Cardiac septum (tissue), 1 donor: ENCODE results near the gene SNX17. TPM values are rescaled to one million over a fixed set of nuclear protein-coding genes. Genes with fewer than 3 reads are reported as not detected.
"Not testable (repeated sequence)": the region's sequence is repeated elsewhere in the genome, so short reads cannot be mapped to it uniquely, and the experiment has no call there.

Source experiments
- DNase-seq: peaks from one replicate; pipeline ENCODE4 v3.0.0-alpha.2; 2020; ENCODE audit warnings: low spot score
- intact Hi-C: fragments of 100-400 bp; cut with DNase I; formaldehyde crosslinking; loops from one replicate; pipeline ENCODE4 v1.14.0; 2022
- total RNA-seq: library from RNA; stranded (reverse); fragmentation: NEBNext Ultra II Directional; extraction: Animal tissue kit (Norgen Biotek cat#: 25700); gene quantifications from one replicate; pipeline ENCODE4 v1.2.1, GENCODE V29; 2021
- donor health status: DM: no; HTN: no; CAD: no.

The SNX17 gene
- total RNA-seq, 1 donor from 2014 or later, result 80.3 TPM

GRCh38 chr2:27380626-27381545, 10.5 kb downstream of the SNX17 start, which contains the start of gene ZNF513:
TSS of gene ZNF513 (minus strand) at chr2:27380734. CDS start at chr2:27380526, 208 bp downstream.
- intact Hi-C loops, result loop anchor here (2.0 kb wide), 2 partner anchors 28 to 48 kb away; partner anchors contain the start of genes NRBP1 and PPM1G
- peak; percentile 99 for DNase-seq

DNA sequence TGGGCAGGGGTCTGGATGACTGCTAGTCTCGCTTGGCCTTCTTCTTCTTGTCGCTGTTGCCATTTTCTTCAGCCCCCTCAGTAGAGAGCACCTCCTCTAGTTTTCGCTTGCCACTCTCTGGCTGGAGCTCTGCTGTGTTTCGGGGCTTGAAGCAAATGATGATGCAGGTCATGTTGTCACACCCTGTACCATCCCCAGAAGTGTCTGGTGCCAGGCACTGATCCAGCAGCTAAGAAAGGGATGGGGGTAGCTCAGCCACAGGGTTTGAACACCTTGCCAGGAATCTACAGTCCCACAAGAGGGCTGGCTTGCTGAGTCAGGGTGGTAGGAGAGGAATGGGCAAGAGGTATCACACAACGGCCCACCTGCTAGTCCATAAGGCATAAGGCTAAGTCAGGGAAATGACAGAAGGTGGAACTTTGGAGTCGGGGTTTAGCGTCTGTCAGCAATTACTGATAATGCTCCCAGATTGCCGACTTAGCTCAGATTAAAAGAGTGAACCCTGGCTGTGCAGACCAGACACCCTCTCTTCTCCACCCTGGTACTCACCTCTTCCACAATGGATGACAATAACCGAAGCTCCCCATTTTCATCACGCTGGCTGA, 11.3 kb downstream of the SNX17 start:
- intact Hi-C loops, result loop anchor here (2.0 kb wide), 2 partner anchors 27 to 47 kb away; partner anchors contain the start of genes NRBP1 and PPM1G
- DNase-seq, result no peak

DNA sequence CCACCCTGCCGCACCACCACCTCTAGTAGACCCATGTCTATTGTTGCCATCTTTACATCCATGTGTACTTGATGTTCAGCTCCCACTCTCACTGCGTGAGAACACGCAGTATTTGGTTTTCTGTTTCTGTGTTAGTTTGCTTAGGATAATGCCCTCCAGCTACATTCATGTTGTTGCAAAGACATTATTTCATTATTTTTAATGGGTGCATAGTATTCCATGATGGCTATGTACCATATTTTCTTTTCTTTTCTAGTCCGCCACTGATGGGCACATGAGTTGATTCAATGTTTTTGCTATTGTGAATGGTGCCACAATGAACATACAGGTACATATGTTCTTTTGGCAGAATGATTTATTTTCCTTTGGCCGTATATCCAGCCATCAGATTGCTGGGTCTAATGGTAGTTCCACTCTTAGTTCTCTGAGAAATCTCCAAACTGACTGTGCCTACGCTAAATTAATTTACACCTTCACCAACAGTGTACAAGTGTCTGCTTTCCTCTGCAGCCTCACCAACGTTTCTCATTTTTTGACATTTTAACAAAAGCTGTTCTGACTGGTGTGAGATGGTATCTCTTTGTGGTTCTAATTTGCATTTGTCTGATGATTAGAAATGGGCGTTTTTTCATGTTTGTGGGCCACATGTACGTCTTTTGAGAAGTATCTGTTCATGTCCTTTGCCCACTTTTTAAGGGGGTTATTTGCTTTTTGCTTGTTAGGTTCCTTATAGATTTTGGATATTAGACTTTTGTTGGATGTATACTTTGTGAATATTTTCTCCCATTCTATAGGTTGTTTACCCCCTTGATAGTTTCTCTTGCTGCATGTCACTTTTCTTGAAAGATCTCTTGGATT, 20.6 kb downstream of the SNX17 start:
- intact Hi-C loops, result no loop called here
- DNase-seq, result no peak

DNA sequence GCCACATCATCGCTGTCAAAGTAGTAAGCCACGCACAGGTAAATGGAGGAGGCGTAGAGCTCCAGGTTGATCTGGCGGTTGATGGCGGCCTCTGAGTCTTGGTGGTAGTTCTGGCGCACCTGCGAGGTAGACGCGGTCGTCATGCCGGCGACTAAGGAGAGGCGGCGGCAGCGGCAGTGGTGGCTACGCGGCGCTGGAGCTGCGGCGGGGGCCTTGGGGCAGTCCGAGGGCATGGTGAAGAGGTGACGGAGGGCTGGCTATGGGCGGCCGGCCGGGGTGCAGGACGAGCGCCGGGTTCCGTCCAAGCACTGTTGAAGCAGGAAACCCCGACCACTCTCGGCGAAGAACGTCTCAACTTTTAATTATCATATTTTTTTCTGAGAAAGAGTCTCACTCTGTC, 22.8 kb downstream of the SNX17 start:
- DNase-seq, result no peak
- intact Hi-C loops, result no loop called here

DNA sequence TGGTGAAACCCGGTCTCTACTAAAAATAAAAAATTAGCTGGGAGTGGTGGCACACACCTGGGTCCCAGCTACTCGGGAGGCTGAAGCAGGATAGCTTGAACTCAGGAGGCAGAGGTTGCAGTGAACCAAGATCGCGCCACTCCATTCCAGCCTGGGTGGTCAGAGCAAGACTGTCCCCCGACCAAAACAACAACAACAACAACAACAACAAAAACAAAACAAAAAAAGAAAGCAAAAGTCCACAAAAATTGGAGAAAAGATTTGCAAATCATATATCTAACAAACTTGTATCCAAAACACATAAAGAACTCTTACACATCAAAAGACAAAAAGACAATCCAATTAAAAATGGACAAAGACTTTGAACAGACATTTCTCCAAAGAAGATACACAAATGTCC, 28.5 kb downstream of the SNX17 start:
- intact Hi-C loops, result no loop called here
- no peak for DNase-seq

DNA sequence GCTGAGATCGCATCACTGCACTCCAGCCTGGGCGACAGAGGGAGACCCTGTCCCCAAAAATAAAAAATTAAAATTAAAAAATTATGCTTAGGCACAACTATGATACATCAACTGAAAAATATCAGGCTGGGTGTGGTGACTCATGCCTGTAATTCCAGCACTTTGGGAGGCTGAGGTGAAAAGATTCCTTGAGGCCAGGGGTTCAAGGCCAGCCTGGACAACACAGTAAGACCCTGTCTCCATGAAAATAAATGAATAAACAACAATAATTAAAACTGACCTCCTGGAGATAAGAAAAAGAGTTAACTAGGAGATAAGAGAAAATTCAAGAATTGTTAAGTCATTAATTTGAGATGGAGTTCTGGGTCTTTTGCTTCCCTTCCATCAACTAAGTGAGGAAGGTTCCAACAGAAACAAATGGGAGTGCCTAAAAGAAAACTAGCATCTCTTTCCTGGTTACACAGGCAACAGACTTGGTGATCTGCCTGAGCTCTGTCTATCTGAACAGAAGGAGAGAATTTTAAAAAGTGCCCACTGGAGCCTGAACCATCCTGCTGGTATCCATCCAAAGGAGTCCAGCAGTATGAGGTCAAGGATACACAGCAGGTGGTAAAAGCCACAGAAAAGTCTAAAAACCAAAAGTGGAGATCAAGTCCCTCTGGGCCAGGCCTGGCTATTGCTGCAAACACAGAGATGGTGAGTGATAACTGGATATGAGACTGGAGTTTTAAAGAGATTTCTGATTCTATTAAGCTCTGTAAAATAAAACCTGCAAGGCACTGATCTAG, 30.1 kb downstream of the SNX17 start:
- intact Hi-C loops, result loop anchor here (10.0 kb wide), 1 partner anchor 264 kb away; the partner anchor contains the start of genes SLC4A1AP and SUPT7L
- DNase-seq, result no peak

- intact Hi-C loops, result loop anchor here (2.0 to 10.0 kb wide), 2 partner anchors 27 to 257 kb away; partner anchors contain the start of genes SLC4A1AP, SUPT7L and ZNF513
- DNase-seq, result no peak
Observed at GRCh38 chr2:27407798-27408491, 37.5 kb downstream of the SNX17 start.

GRCh38 chr2:27408601-27409320, 38.3 kb downstream of the SNX17 start:
- intact Hi-C loops, result loop anchor here (1.0 to 10.0 kb wide), 3 partner anchors 20 to 256 kb away; partner anchors contain the start of genes NRBP1, SLC4A1AP, SUPT7L and ZNF513
- DNase-seq, result peak; percentile 80

DNA sequence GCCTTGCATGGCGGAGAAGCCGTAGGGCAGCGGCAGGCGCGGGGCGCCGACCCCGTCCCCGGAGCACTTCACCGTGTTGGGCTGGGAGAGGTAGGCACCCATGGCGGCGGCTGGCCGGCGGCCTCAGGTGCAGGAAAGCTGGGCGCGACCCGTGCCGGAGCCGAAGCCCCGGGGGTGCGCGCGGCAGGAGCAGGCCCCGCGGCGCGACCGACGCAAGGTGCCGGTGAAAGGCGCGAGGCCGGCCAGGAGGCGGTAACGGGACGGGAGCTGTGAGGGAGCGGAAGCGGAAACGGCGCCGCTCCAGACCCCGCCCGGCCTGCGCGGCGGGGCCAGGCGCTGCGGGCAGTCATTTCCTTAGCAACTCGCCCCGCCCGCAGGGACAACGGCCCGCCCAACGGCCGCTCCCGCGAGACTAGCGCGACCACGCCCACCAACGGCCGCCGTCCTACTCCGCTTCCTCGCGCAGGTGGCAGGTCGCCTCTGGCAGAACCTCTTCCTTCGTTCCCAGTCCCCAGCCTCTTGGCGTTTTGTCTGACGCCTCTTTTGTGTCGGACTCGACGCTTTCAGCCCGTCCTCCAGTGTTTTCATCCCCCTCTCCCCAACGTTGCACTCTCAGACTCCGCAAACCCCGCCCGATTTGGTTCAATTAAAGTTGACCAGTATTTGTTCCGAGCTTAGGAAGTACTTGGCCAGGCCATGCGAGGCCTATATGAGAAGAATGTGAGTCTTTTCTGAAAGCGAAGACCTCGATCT, 39.1 kb downstream of the SNX17 start, which contains the start of gene PPM1G:
Gene PPM1G (minus strand): TSS at position 271 of the 753 bp plus-strand sequence. CDS start 169 bp downstream, at position 102.
- DNase-seq, result peak; percentile 99
- intact Hi-C loops, result loop anchor here (1.0 to 10.0 kb wide), 3 partner anchors 19 to 255 kb away; partner anchors contain the start of genes NRBP1, SLC4A1AP, SUPT7L and ZNF513

- intact Hi-C loops, result no loop called here
Observed at GRCh38 chr2:27412419-27413152, 42.2 kb downstream of the SNX17 start.

GRCh38 chr2:27416151-27416550, 45.7 kb downstream of the SNX17 start:
- intact Hi-C loops, result no loop called here
- no peak for DNase-seq

More at GRCh38 chr2:27412419-27413152, 42.2 kb downstream of the SNX17 start:
- no peak for DNase-seq

GRCh38 chr2:27420996-27421395, 50.6 kb downstream of the SNX17 start:
- DNase-seq, result no peak
- intact Hi-C loops, result no loop called here

DNA sequence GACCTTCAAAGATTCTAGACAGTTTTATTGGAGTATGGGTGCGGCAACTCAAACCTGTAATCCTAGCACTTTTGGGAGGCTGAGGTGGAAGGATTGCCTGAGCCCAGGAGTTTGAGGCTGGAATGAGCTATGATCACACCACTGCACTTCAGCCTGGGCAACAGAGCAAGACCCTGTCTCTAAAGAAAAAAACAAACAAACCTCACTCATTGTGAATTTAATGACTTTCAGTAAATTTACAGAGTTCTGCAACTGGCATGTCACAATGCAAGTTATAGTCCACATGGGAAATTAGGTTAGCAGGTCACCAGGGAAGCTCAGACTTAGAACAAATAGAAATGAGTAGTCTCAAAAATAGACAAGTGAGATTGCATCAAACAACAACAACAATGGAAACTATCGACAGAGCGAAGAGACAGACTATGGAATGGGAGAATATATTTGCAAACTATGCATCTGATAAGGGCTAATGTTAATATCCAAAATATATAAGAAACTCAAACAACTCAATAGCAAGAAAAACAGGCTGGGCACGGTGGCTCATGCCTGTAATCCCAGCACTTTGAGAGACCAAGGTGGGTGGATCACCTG, 51.3 kb downstream of the SNX17 start:
- intact Hi-C loops, result no loop called here
- no peak for DNase-seq

DNA sequence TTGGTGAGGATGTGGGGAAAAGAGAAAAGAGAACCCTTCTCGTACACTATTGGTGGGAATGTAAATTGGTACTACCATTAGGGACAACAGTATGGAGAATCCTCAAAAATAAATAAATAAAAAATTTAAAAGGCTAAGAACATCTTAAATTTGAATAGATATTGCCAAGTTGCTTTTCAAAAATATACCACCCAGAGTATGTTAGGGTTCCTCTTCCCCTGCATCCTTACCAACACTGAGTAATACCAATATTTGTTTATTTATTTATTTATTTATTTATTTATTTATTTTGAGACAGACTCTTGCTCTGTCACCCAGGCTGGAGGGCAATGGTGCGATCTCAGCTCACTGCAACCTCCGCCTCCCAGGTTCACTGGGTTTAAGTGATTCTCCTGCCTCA, 52.5 kb downstream of the SNX17 start:
- intact Hi-C loops, result no loop called here
- DNase-seq, result no peak

- not testable (repeated sequence) for DNase-seq
- intact Hi-C loops, result loop anchor here (5.0 kb wide), 1 partner anchor 62 kb away; the partner anchor contains the start of gene IFT172
Observed at GRCh38 chr2:27425039-27425438, 54.6 kb downstream of the SNX17 start.
